Retina (tissue), 1 donor: ENCODE results near the gene NDE1.
"Not testable (repeated sequence)": the region's sequence is repeated elsewhere in the genome, so short reads cannot be mapped to it uniquely, and the experiment has no call there.

ENCODE experiments used
- DNase-seq: peaks from one replicate; pipeline ENCODE4 v3.0.0-alpha.2; 2016

Gene NDE1

GRCh38 chr16:15621456-15621855, 28.6 kb upstream of the NDE1 start:
- no peak for DNase-seq

GRCh38 chr16:15621889-15622288, 28.2 kb upstream of the NDE1 start:
- no peak for DNase-seq

- no peak for DNase-seq
Measured at GRCh38 chr16:15631730-15632409, 18.2 kb upstream of the NDE1 start.

GRCh38 chr16:15635926-15636325, 14.1 kb upstream of the NDE1 start:
- no peak for DNase-seq

GRCh38 chr16:15636392-15636873, 13.6 kb upstream of the NDE1 start:
- no peak for DNase-seq

GRCh38 chr16:15639061-15639568, 10.9 kb upstream of the NDE1 start:
- no peak for DNase-seq

GRCh38 chr16:15640966-15641365, 9.1 kb upstream of the NDE1 start:
- DNase-seq: no peak

- no peak for DNase-seq
Measured at GRCh38 chr16:15641753-15642556, 8.1 kb upstream of the NDE1 start.

GRCh38 chr16:15642557-15643047, 7.4 kb upstream of the NDE1 start:
- peak; percentile 74 for DNase-seq

- peak; percentile 97 for DNase-seq
Measured at GRCh38 chr16:15643048-15643945, 6.7 kb upstream of the NDE1 start, which contains the start of gene MARF1. Gene MARF1 (minus strand): TSS chr16:15643154. CDS start chr16:15639233, 3,921 bp downstream.

- no peak for DNase-seq
Measured at GRCh38 chr16:15643946-15644250, 6.1 kb upstream of the NDE1 start.

- DNase-seq: peak; percentile 3
Measured at GRCh38 chr16:15644267-15644961, 5.6 kb upstream of the NDE1 start.

- DNase-seq: not testable (repeated sequence)
Measured at GRCh38 chr16:15644962-15645465, 5.0 kb upstream of the NDE1 start.

- not testable (repeated sequence) for DNase-seq
Measured at GRCh38 chr16:15646557-15647293, 3.3 kb upstream of the NDE1 start.

- no peak for DNase-seq
Measured at GRCh38 chr16:15647294-15648014, 2.6 kb upstream of the NDE1 start.

GRCh38 chr16:15648135-15648730, 1.8 kb upstream of the NDE1 start:
- DNase-seq: no peak

GRCh38 chr16:15649311-15649710, 734 bp upstream of the NDE1 start:
- not testable (repeated sequence) for DNase-seq

GRCh38 chr16:15649727-15650018, 372 bp upstream of the NDE1 start:
- DNase-seq: no peak

GRCh38 chr16:15650698-15651171, 690 bp downstream of the NDE1 start:
- DNase-seq: no peak
